Measurements from ENCODE around the gene TRPM4.

The TRPM4 gene

DNA sequence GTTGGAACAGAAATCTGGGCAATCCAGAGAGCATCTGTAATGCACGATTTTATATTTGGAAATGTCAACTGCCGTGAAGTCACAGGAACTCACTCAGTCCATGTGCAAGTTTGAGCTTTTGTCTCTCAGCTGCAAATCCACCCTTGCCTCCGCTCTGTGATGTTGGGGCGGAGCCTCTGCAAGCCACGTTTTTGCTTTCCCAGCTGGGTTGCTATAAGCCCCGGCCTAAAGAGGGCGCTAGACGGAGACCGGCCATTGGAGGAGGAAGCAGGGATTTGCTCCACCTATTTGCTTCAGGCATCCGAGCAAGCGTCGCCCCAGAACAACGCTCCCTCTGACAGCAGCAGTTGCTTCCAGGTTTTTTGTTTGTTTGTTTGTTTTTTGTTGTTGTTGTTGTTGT, 56.2 kb downstream of the TRPM4 start:
- no peak for TF ChIP-seq SP1 (IDR thresholded peaks at IDR 0.05)
- no peak for TF ChIP-seq HDGF (IDR thresholded peaks at IDR 0.05; ENCODE audit: borderline replicate concordance)
- TF ChIP-seq FOXM1 (IDR thresholded peaks at IDR 0.05; ENCODE audit: borderline replicate concordance) = no peak
- no peak for TF ChIP-seq ELF4 (IDR thresholded peaks at IDR 0.05)
- no peak for TF ChIP-seq SUZ12 (IDR thresholded peaks at IDR 0.05)
- peak; percentile 66 for DNase-seq (ENCODE audit: extremely low spot score)
- ChIA-PET CTCF (interaction anchor here (1.0 to 1.5 kb wide), 2 partner anchors 11 to 15 kb away, joined by 3 to 4 read pairs; no protein-coding TSS in a partner anchor), POLR2A (no interaction called here)

DNA sequence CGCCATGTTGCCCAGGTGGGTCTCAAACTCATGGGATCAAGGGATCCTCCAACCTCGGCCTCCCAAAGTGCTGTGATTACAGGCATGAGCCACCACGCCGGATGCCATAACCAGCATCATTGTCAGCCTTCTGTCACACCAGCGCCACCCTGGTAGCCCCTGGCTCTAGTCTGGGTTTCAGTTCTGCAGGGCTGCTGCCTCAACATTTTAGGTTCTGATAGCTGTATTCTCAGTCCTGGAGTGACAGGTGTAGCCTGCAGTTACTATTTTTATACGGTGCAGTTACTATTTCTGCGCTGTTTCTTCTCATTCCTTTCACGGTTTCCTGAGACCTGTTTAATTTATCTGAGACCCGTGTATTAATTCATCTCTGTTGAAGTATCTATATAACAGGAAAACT, 57.1 kb downstream of the TRPM4 start:
- ChIA-PET CTCF (interaction anchor here (1.5 kb wide), 2 partner anchors 11 to 117 kb away, joined by 4 read pairs; no protein-coding TSS in a partner anchor), POLR2A (no interaction called here)
- DNase-seq (ENCODE audit: extremely low spot score) = no peak
- no peak for TF ChIP-seq TARDBP (IDR thresholded peaks at IDR 0.05)
- TF ChIP-seq FOXA1 (IDR thresholded peaks at IDR 0.05) = no peak
- TF ChIP-seq ELF4 (IDR thresholded peaks at IDR 0.05) = no peak
- TF ChIP-seq ARNT (IDR thresholded peaks at IDR 0.05) = no peak
- TF ChIP-seq FOXK2 (IDR thresholded peaks at IDR 0.05) = no peak
- no peak for TF ChIP-seq NFRKB (IDR thresholded peaks at IDR 0.05)
- TF ChIP-seq L3MBTL2 (conservative IDR thresholded peaks at IDR 0.05) = no peak
- no peak for TF ChIP-seq LEF1 (IDR thresholded peaks at IDR 0.05; ENCODE audit: borderline replicate concordance)
- TF ChIP-seq, protein P1, sequence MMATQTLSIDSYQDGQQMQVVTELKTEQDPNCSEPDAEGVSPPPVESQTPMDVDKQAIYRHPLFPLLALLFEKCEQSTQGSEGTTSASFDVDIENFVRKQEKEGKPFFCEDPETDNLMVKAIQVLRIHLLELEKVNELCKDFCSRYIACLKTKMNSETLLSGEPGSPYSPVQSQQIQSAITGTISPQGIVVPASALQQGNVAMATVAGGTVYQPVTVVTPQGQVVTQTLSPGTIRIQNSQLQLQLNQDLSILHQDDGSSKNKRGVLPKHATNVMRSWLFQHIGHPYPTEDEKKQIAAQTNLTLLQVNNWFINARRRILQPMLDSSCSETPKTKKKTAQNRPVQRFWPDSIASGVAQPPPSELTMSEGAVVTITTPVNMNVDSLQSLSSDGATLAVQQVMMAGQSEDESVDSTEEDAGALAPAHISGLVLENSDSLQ (IDR thresholded peaks at IDR 0.05) = no peak

DNA sequence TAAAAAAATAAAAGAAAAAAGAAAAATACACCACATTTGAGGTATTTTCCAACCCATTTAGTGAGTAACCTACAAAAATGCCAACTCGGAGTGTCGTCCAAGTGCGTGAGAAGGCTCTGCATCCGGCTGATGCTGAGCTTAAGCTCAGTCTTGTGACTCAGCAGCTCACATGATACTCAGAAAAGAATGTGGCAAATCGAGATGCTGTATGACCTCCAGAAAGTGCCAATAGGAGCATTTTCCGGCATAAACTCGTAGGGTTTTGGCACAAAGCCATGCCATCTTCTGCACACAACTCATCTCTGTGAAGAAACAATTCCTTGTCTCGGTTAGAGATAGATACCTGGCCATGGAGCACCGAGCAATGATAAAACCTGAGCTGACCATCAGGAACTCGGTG, 58.5 kb downstream of the TRPM4 start:
- CTCF ChIA-PET = interaction anchor here (1.5 kb wide), 1 partner anchor 118 kb away, joined by 4 read pairs; no protein-coding TSS in a partner anchor
- POLR2A ChIA-PET = no interaction called here
- TF ChIP-seq LEF1 (IDR thresholded peaks at IDR 0.05; ENCODE audit: borderline replicate concordance) (no peak), HDGF (IDR thresholded peaks at IDR 0.05; ENCODE audit: borderline replicate concordance) (no peak), BHLHE40 (IDR thresholded peaks at IDR 0.05; ENCODE audit: borderline replicate concordance) (no peak), ELF4 (IDR thresholded peaks at IDR 0.05) (no peak), FOXK2 (IDR thresholded peaks at IDR 0.05) (no peak), TARDBP (IDR thresholded peaks at IDR 0.05) (no peak), CTBP1 (IDR thresholded peaks at IDR 0.05; ENCODE audit: borderline replicate concordance) (no peak), ARNT (IDR thresholded peaks at IDR 0.05) (no peak), NFRKB (IDR thresholded peaks at IDR 0.05) (no peak), SUZ12 (IDR thresholded peaks at IDR 0.05) (no peak), FOXM1 (IDR thresholded peaks at IDR 0.05; ENCODE audit: borderline replicate concordance) (no peak), FOXA1 (IDR thresholded peaks at IDR 0.05) (no peak), ZNF384 (IDR thresholded peaks at IDR 0.05) (no peak), SP1 (IDR thresholded peaks at IDR 0.05) (no peak)

DNA sequence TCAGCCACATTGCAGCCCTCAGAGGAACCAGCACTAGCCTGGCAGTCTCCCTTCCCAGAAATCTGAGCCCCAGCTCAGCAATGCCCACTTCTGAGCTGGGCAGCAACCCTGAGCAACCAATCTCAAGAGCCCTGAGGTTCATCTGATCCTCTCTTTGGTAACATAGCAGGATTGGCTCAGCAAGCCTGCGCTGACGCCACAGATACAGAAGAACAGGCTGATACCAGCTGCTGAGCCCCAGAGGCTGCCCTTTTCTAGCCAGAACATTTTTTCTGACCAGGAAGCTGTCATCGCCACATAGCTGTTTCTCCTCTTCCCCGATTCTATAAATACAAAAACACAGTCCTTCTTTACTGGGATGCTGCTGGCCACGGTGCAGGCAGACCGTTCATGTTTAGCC, 59.8 kb downstream of the TRPM4 start:
- CTCF ChIA-PET = no interaction called here
- POLR2A ChIA-PET = no interaction called here
- no peak for DNase-seq (ENCODE audit: extremely low spot score)
- TF ChIP-seq FOXA1 (IDR thresholded peaks at IDR 0.05) (no peak), NFRKB (IDR thresholded peaks at IDR 0.05) (no peak)
- TF ChIP-seq, protein P1 (IDR thresholded peaks at IDR 0.05) = no peak

More for the DNA sequence above, 58.5 kb downstream of the TRPM4 start:
- DNase-seq (ENCODE audit: extremely low spot score) = no peak

DNA sequence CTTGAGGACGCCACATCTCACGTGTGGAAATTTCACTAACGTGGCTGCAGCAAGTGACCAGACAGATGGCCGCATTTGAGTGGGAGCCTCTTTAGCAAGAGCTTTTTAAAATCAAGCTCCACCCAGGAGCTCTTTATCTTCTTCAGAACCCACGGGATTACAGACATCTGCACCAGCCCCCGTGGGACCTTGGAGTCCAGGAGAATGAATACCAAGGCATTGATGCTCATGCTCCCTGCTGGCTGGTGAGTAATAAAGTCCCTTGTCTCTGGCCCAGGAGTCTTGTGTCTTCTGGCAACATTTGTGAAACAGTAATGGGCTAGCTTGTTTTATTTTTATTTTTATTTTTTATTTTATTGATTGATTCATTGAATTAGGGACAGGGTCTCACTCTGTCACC, 64.4 kb downstream of the TRPM4 start:
- DNase-seq (ENCODE audit: extremely low spot score) = no peak
- POLR2A ChIA-PET = no interaction called here
- CTCF ChIA-PET = interaction anchor here (0.6 to 1.4 kb wide), 2 partner anchors 23 to 146 kb away, joined by 4 to 6 read pairs; no protein-coding TSS in a partner anchor
- TF ChIP-seq HDGF (IDR thresholded peaks at IDR 0.05; ENCODE audit: borderline replicate concordance) (no peak), FOXA1 (IDR thresholded peaks at IDR 0.05) (no peak), CTBP1 (IDR thresholded peaks at IDR 0.05; ENCODE audit: borderline replicate concordance) (no peak), BHLHE40 (IDR thresholded peaks at IDR 0.05; ENCODE audit: borderline replicate concordance) (no peak), ZNF384 (IDR thresholded peaks at IDR 0.05) (no peak), NFRKB (IDR thresholded peaks at IDR 0.05) (no peak), SUZ12 (IDR thresholded peaks at IDR 0.05) (no peak), FOXM1 (IDR thresholded peaks at IDR 0.05; ENCODE audit: borderline replicate concordance) (no peak), L3MBTL2 (conservative IDR thresholded peaks at IDR 0.05) (no peak), TARDBP (IDR thresholded peaks at IDR 0.05) (no peak), ELF4 (IDR thresholded peaks at IDR 0.05) (no peak), ARNT (IDR thresholded peaks at IDR 0.05) (no peak), LEF1 (IDR thresholded peaks at IDR 0.05; ENCODE audit: borderline replicate concordance) (no peak), FOXK2 (IDR thresholded peaks at IDR 0.05) (no peak), SP1 (IDR thresholded peaks at IDR 0.05) (no peak)
- TF ChIP-seq, protein P1 (IDR thresholded peaks at IDR 0.05) = no peak

DNA sequence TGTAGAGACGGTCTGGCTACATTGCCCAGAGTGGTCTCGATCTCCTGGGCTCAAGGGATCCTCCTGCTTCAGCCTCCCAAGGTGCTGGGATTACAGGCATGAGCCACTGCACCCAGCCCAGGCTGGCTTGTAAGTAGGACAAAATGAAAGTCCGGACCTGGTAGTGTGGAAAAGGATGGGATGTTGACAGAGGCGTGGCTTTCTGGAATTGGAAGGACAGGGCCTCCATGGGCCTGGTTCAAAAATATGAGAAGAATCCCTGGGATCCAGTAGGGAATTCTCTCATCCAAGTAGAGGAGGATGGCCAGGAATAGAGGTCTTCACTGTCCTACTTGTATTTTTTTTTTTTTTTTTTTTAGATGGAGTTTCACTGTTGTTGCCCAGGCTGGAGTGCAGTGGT, 64.9 kb downstream of the TRPM4 start:
- CTCF ChIA-PET = interaction anchor here (0.6 to 1.4 kb wide), 2 partner anchors 24 to 146 kb away, joined by 4 to 6 read pairs; no protein-coding TSS in a partner anchor
- TF ChIP-seq FOXA1 (IDR thresholded peaks at IDR 0.05) (no peak), ELF4 (IDR thresholded peaks at IDR 0.05) (no peak), ZNF384 (IDR thresholded peaks at IDR 0.05) (no peak), L3MBTL2 (conservative IDR thresholded peaks at IDR 0.05) (no peak), CTBP1 (IDR thresholded peaks at IDR 0.05; ENCODE audit: borderline replicate concordance) (no peak), SP1 (IDR thresholded peaks at IDR 0.05) (no peak), HDGF (IDR thresholded peaks at IDR 0.05; ENCODE audit: borderline replicate concordance) (no peak), LEF1 (IDR thresholded peaks at IDR 0.05; ENCODE audit: borderline replicate concordance) (no peak), TARDBP (IDR thresholded peaks at IDR 0.05) (no peak)
- TF ChIP-seq, protein P1 (IDR thresholded peaks at IDR 0.05) = no peak
- POLR2A ChIA-PET = no interaction called here
- no peak for DNase-seq (ENCODE audit: extremely low spot score)

Data from HEK293T (cell line).